Epithelial cell of esophagus (primary cell): Measurements from ENCODE around the gene SLC19A1.

Experiments used
- DNase-seq: peaks from one replicate; pipeline ENCODE4 v3.0.0; 2010; ENCODE audit warnings: low read depth
- H3K4me3 ChIP-seq: 2 replicates; pipeline ENCODE4 v1.5.1; 2011; ENCODE audit warnings: mild to moderate bottlenecking, low read length, control low read depth
- TF ChIP-seq, protein P1 (sequence below): IDR thresholded peaks from 2 replicates; pipeline ENCODE4 v1.5.1; 2011; ENCODE audit warnings: low read depth, mild to moderate bottlenecking, low read length, control low read depth, inconsistent platforms; ENCODE audit not compliant: insufficient read depth; ENCODE audit errors: missing control alignments

Gene SLC19A1

GRCh38 chr21:45482899-45483821 is 59.1 kb downstream of the SLC19A1 start:
- DNase-seq: no peak
- TF ChIP-seq, protein P1, sequence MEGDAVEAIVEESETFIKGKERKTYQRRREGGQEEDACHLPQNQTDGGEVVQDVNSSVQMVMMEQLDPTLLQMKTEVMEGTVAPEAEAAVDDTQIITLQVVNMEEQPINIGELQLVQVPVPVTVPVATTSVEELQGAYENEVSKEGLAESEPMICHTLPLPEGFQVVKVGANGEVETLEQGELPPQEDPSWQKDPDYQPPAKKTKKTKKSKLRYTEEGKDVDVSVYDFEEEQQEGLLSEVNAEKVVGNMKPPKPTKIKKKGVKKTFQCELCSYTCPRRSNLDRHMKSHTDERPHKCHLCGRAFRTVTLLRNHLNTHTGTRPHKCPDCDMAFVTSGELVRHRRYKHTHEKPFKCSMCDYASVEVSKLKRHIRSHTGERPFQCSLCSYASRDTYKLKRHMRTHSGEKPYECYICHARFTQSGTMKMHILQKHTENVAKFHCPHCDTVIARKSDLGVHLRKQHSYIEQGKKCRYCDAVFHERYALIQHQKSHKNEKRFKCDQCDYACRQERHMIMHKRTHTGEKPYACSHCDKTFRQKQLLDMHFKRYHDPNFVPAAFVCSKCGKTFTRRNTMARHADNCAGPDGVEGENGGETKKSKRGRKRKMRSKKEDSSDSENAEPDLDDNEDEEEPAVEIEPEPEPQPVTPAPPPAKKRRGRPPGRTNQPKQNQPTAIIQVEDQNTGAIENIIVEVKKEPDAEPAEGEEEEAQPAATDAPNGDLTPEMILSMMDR: no peak
- no peak overlapping the region for H3K4me3 ChIP-seq

DNA sequence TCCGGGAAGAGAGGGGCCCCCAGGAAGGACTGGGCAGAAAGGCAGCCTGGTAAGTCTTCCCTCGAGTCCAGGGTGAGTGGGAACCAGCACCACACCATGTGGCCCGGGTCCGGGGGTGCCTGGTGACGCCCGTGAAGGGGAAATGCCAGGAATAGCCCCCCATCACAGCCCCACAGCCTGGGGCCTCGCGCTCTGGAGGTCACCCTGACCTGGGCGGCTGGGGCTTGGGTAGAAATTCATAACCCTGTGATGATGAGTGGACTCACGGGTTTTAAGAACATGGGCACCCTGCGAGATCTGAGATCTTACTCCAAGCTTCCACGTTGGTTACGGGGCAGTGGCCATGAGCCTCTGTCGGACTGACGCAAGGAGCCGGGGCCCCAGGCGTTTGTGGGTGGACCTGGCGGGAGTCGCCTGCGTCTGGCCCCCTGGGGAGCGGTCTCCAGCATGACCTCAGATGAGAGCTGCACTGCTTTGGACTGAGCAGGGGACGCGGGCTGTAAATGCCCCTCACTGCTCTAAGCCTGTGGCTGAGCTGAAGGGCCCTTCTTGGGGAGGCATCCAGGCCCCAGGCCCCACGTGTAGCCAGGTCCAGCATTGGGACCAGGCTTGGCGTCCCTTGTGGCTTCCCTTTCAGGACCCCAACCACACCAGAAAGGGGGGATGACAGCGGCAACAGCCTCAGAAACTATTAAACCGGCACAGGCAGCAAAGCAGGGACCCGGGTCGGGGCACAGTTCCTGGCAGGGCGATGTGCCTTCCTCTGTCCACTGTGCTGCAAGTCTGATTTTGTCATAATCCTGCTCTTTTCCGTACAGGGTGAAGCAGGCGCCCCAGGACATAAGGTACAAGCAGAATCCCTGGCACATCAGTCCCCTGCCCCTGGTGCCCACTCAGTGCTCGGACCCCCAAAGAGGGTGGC is 60.0 kb downstream of the SLC19A1 start:
- TF ChIP-seq, protein P1: no peak
- no peak overlapping the region for H3K4me3 ChIP-seq
- no peak for DNase-seq

GRCh38 chr21:45481566-45481965 is 60.7 kb downstream of the SLC19A1 start:
- no peak overlapping the region for H3K4me3 ChIP-seq
- no peak for DNase-seq
- TF ChIP-seq, protein P1: no peak

DNA sequence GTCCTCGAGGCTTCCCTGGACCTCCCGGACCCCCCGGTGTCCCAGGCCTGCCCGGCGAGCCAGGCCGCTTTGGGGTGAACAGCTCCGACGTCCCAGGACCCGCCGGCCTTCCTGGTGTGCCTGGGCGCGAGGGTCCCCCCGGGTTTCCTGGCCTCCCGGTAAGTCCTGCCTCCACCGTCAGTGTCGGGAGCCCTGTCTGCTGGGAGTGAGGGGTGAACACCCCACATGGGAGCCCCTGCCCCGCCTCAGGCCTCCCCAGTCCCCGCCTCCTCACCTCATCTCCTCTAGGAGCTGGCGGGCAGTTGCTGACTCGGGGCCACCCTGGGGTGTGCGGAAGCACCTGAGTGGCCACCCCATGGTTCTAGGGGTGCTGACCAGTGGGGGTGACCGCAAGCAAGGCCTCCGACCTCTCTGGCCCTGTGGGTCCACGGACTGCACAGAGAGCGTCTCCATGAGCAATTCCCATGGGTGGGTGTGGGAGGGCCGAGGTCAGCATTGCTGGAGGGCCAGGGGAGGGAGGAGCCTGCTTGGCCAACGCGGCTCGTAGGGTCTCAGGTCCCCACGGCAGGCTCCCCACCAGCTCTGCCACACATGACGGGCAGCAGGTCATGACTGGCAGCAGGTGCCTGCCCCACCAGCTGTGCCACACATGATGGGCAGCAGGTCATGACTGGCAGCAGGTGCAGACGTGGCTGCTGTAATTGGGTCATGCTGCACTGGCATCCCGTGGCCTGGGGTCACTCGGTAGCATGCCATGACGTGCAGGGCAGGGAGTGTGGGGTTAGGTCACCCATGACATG is 61.3 kb downstream of the SLC19A1 start:
- no peak overlapping the region for H3K4me3 ChIP-seq
- TF ChIP-seq, protein P1: no peak
- no peak for DNase-seq

- TF ChIP-seq, protein P1: no peak
- DNase-seq: no peak
- no peak overlapping the region for H3K4me3 ChIP-seq
These were observed 62.3 kb downstream of the SLC19A1 start for GRCh38 chr21:45479691-45480675.
